ENCODE data around the gene CPLX1. TPM values are rescaled to one million over a fixed set of nuclear protein-coding genes. Genes with fewer than 3 reads are reported as not detected.

CPLX1 gene
- total RNA-seq, 1 donor from 2014 or later, result 4.8 TPM

- DNase-seq, result no peak
- Histone ChIP-seq H3K27ac (replicated peaks) (no peak overlapping the region), H3K4me1 (no peaks in the 10 kb centered on the region), H3K9me3 (replicated peaks) (peaks cover 4% of the 10 kb centered on the region), H3K27me3 (ENCODE audit: low read depth) (no peaks in the 10 kb centered on the region), H3K36me3 (peaks cover 16% of the 10 kb centered on the region), H3K4me3 (no peak overlapping the region)
- intact Hi-C loops (cut with micrococcal nuclease), result no loop called here
- no peak for TF ChIP-seq CTCF (IDR thresholded peaks at IDR 0.05; ENCODE audit: borderline replicate concordance)
Observed at GRCh38 chr4:844752-845232, 18.9 kb upstream of the CPLX1 start.

GRCh38 chr4:839675-840443 lies 13.9 kb upstream of the CPLX1 start:
- H3K4me1 ChIP-seq, result peaks cover 19% of the 10 kb centered on the region
- no peaks in the 10 kb centered on the region for H3K27me3 ChIP-seq (ENCODE audit: low read depth)
- H3K27ac ChIP-seq (replicated peaks), result no peak overlapping the region
- H3K4me3 ChIP-seq, result no peak overlapping the region
- no peak for TF ChIP-seq CTCF (IDR thresholded peaks at IDR 0.05; ENCODE audit: borderline replicate concordance)
- H3K9me3 ChIP-seq (replicated peaks), result peaks cover 41% of the 10 kb centered on the region
- intact Hi-C loops (cut with micrococcal nuclease), result no loop called here
- H3K36me3 ChIP-seq, result no peaks in the 10 kb centered on the region
- DNase-seq, result no peak

- peaks cover 3% of the 10 kb centered on the region for H3K27me3 ChIP-seq (ENCODE audit: low read depth)
- intact Hi-C loops (cut with micrococcal nuclease), result no loop called here
- TF ChIP-seq CTCF (IDR thresholded peaks at IDR 0.05; ENCODE audit: borderline replicate concordance), result no peak
Observed at GRCh38 chr4:837772-838171, 11.8 kb upstream of the CPLX1 start.

GRCh38 chr4:836750-837301 lies 10.9 kb upstream of the CPLX1 start:
- H3K4me1 ChIP-seq, result peaks cover 21% of the 10 kb centered on the region
- no peaks in the 10 kb centered on the region for H3K36me3 ChIP-seq
- peaks cover 41% of the 10 kb centered on the region for H3K9me3 ChIP-seq (replicated peaks)
- H3K4me3 ChIP-seq, result no peak overlapping the region
- H3K27ac ChIP-seq (replicated peaks), result no peak overlapping the region
- no peak for DNase-seq
- no peak for TF ChIP-seq CTCF (IDR thresholded peaks at IDR 0.05; ENCODE audit: borderline replicate concordance)
- H3K27me3 ChIP-seq (ENCODE audit: low read depth), result peaks cover 3% of the 10 kb centered on the region
- intact Hi-C loops (cut with micrococcal nuclease), result no loop called here

More at GRCh38 chr4:837772-838171, 11.8 kb upstream of the CPLX1 start:
- Histone ChIP-seq H3K36me3 (no peaks in the 10 kb centered on the region), H3K9me3 (replicated peaks) (peaks cover 41% of the 10 kb centered on the region), H3K4me1 (peaks cover 21% of the 10 kb centered on the region), H3K27ac (replicated peaks) (no peak overlapping the region), H3K4me3 (no peak overlapping the region)
- DNase-seq, result no peak

- no peak for DNase-seq
Observed at GRCh38 chr4:836003-836511, 10.1 kb upstream of the CPLX1 start.

More at GRCh38 chr4:836003-836511, 10.1 kb upstream of the CPLX1 start:
- peaks cover 37% of the 10 kb centered on the region for H3K9me3 ChIP-seq (replicated peaks)
- H3K27me3 ChIP-seq (ENCODE audit: low read depth), result peaks cover 6% of the 10 kb centered on the region
- intact Hi-C loops (cut with micrococcal nuclease), result no loop called here
- TF ChIP-seq CTCF (IDR thresholded peaks at IDR 0.05; ENCODE audit: borderline replicate concordance), result no peak
- peak overlapping the region; percentile 36 for H3K4me3 ChIP-seq
- no peaks in the 10 kb centered on the region for H3K36me3 ChIP-seq
- peaks cover 26% of the 10 kb centered on the region for H3K4me1 ChIP-seq
- peak overlapping the region; percentile 45 for H3K27ac ChIP-seq (replicated peaks)

Data from left ventricle myocardium inferior (tissue), 1 donor.